ENCODE results near the gene ESRRG. TPM values are rescaled to one million over a fixed set of nuclear protein-coding genes. Genes with fewer than 3 reads are reported as not detected.

The ESRRG gene
- total RNA-seq, 2 experiments from 2014 or later: not detected

DNA sequence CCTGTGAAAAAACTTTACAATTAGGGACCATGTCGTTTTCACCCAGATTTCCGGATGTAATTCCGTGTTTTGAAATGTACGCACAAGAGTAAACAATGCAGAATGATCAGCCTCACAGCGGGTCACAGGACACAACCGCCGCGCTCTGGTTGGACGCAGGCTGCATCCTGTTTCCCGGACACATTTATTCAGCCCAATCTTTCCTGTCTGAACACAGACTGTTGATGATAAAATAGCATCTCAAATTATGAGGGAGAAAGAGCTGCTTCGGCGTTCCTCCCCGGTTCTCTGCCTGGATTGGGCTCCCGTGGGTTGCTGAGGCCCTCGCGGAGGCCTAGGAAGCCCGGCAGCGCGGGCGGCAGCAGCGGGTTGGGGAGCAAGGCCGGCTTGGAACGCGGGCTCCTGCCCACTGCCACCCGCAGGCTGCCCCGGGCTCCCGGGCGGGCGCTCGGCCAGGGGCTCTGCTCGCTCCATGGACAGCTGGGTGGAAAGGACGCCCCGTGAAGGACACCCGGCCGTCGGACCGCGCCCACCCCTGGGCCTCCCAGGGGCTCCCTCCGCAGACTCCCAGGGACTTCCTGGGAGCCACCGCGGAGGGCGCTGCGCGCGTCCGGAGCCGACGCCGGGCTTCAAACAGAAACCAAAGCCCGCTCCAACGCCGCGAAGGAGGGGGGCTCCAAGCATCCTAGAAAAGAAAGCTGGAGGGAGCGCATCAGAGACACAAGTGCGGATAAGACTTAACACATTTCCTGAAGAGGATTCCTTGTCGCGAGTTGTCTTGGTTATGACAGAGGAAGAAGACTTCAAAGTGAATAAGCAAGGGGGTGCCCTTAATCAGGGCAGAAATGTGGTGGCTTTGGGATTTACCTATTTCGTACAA is 122.3 kb downstream of the ESRRG start:
- Mint-ChIP-seq H3K4me1 (no peaks in the 10 kb centered on the region), H3K27ac (no peak overlapping the region), H3K9me3 (no peaks in the 10 kb centered on the region), H3K36me3 (no peaks in the 10 kb centered on the region), H3K4me3 (peak overlapping the region; percentile 71), H3K27me3 (peaks cover 18% of the 10 kb centered on the region)
- ATAC-seq (ENCODE audit: low read depth) (peak; percentile 39), DNase-seq (peak; percentile 29)
- POLR2A ChIA-PET: no interaction called here

DNA sequence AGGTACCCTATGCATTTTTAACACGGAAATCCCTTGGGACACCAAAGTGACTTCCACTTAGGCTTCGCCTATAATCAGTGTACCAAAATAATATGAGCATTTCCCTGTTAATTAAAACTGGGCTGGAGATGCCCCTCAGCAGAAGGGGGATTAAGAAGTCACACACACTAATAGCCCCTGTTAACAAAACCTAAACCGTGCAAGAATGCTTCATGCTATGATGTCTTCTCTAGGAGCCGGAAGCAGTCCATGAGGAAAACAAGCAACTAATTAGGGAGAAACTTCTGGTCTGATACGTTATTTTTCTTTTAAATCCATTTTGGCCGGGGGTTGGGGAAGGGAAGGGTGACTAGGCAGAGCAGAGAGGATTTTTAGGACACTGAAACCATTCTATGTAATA is 123.4 kb downstream of the ESRRG start:
- DNase-seq (no peak), ATAC-seq (ENCODE audit: low read depth) (no peak)
- Mint-ChIP-seq H3K27ac (no peak overlapping the region), H3K9me3 (no peaks in the 10 kb centered on the region), H3K4me3 (no peak overlapping the region), H3K4me1 (no peaks in the 10 kb centered on the region), H3K27me3 (peaks cover 18% of the 10 kb centered on the region), H3K36me3 (no peaks in the 10 kb centered on the region)
- POLR2A ChIA-PET: no interaction called here

DNA sequence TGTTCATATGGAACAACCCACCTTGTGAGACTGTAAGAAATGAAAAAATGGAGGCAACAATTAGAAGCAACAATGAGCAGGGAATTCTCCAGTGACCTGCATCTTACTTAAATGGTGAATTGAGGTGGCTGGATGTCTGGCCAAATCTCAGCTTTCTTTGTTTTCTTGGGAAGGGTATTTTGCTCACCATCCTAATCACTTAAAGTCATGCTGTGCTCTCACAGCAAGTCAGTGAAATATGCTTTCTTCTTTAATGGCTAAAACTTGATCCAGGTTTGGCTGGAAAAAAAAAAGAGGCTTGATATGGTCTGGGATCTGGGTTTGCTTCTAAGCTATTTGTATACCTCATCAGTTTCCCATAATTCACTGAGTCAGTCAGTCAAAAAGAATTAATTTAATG is 124.8 kb downstream of the ESRRG start:
- H3K4me1 Mint-ChIP-seq: no peaks in the 10 kb centered on the region
- POLR2A ChIA-PET: no interaction called here
- ATAC-seq (ENCODE audit: low read depth): no peak

DNA sequence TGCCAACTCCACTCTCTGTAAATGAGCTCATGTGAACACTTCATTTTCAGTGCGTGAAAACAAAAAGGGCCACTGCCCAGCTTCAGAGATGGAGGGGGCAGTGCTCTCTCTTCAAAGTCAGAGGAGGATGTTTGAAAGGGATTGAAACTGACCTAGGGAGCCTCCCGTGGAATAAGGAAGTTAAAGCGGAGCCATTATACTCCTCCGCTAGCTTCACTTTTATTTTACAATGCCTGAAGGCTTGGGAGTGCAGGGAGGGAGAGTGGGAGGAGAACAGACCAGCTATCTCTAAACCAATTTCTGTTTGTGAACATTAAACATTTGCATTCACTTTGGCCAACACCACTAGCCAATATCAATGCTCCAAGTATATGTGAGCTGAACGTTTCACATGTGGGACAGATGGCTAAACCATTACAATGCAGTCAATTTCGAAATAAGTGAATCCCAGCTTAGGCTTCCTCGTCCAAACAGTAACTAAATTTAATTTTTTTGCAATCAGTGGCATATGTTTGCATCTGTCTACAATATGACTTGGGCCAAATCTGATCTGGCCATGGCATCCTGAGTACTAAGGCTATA is 126.9 kb downstream of the ESRRG start:
- H3K9me3 Mint-ChIP-seq: no peaks in the 10 kb centered on the region
- peaks cover 14% of the 10 kb centered on the region for H3K27me3 Mint-ChIP-seq
- no peak overlapping the region for H3K4me3 Mint-ChIP-seq
- ATAC-seq (ENCODE audit: low read depth) (no peak), DNase-seq (no peak)
- no peaks in the 10 kb centered on the region for H3K36me3 Mint-ChIP-seq
- H3K27ac Mint-ChIP-seq: no peak overlapping the region
- POLR2A ChIA-PET: no interaction called here
- no peaks in the 10 kb centered on the region for H3K4me1 Mint-ChIP-seq

More for the DNA sequence above, 124.8 kb downstream of the ESRRG start:
- no peak overlapping the region for H3K4me3 Mint-ChIP-seq
- H3K27me3 Mint-ChIP-seq: peaks cover 18% of the 10 kb centered on the region
- no peaks in the 10 kb centered on the region for H3K36me3 Mint-ChIP-seq
- no peaks in the 10 kb centered on the region for H3K9me3 Mint-ChIP-seq
- no peak for DNase-seq
- H3K27ac Mint-ChIP-seq: no peak overlapping the region

DNA sequence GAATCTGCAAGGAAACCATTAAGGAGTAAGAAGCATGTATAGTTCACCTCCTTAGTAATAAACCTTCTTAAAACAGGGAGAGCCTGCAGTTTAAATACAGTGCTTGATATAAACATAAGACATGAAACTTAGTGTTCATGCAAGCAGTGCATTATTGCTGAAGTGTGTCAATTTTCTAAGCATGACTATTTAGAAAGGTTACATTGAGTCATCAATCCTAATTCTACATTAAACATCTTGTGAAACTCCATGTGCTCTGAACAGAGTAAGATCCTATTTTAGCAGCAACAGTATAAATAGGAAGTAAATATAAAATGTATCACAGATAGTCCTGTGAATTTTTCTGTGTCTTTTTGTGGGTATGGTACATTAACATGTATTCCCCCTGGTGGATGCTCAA is 135.5 kb downstream of the ESRRG start:
- Mint-ChIP-seq H3K36me3 (no peaks in the 10 kb centered on the region), H3K27me3 (no peaks in the 10 kb centered on the region), H3K27ac (no peak overlapping the region), H3K9me3 (peaks cover 3% of the 10 kb centered on the region), H3K4me1 (no peaks in the 10 kb centered on the region), H3K4me3 (no peak overlapping the region)
- DNase-seq (no peak), ATAC-seq (ENCODE audit: low read depth) (no peak)
- POLR2A ChIA-PET: no interaction called here

DNA sequence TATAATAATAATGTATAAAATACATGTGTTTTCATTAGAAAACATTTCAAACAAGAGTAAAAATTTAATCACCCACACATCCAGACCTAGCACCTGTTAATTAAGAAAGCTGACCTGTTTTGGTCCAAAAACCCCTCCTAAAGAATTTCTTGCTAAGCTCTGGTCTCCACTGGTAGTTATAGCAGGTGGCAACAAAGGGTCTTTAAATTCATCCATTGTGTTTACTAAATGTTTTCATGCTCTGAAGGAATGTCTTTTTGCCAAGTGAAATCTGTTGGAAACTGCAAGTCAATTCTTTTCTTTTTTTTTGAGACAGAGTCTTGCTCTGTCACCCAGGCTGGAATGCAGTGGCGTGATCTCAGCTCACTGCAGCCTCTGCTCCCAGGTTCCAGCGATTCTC is 141.1 kb downstream of the ESRRG start:
- H3K27ac Mint-ChIP-seq: no peak overlapping the region
- no peak overlapping the region for H3K4me3 Mint-ChIP-seq
- H3K27me3 Mint-ChIP-seq: no peaks in the 10 kb centered on the region
- H3K36me3 Mint-ChIP-seq: no peaks in the 10 kb centered on the region
- DNase-seq (no peak), ATAC-seq (ENCODE audit: low read depth) (no peak)
- POLR2A ChIA-PET: no interaction called here
- no peaks in the 10 kb centered on the region for H3K9me3 Mint-ChIP-seq
- no peaks in the 10 kb centered on the region for H3K4me1 Mint-ChIP-seq

DNA sequence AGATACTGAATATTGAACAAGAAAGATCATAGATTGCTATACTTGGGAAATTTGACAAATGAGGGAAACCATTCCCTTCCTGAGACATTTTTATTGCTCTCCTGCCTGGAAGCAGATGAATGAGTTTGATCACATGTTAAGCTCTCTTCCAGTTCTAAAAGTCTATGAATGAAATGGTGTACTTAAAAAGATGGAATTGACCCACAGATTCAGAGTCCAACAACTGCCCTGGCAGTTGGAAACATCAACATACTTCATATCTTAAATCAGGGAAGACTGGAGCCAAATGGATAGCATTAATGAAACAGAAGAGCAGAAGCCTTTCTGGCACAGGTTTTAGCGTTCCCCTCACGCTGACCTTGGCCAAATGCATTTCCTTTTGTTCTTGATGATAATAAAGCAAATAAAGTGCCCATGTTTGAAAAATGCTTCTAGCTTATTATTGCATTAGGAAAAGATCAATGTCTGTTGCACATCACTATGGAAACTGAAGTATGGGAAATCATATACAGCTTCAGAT is 142.6 kb downstream of the ESRRG start:
- ATAC-seq (ENCODE audit: low read depth): no peak
- no peaks in the 10 kb centered on the region for H3K27me3 Mint-ChIP-seq
- POLR2A ChIA-PET: no interaction called here

DNA sequence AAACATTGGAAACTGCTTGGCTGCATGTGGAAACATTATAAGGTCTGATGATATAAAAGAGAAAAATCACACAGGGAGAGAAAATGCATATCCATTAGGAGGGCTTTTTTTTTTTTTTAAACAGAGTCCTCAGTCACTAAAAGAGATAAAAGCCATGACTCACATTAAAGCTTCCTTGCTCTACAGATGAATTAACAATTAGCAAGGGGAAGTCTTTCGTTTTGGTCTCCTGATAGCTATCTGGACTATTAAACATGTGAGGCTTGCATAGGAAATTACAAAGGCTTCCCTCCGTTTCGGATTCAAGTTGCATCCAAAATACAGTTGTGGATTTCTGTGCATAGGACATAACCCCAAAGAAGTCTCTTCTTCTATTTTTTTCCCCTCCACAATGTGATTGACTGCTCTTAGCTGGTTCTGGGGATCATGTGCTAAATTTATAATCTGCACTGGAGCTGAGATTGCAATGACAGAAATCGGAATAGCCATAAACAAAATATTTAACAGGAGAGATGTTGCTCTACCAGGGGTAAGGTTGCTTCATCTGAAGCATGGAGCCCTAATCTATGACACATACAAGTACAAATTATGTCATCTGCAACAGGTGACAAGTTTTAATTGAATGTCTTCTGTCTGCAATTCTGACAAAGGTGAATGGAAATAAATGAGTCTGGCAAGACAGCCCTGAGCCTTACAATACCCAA is 146.8 kb downstream of the ESRRG start:
- Mint-ChIP-seq H3K9me3 (no peaks in the 10 kb centered on the region), H3K36me3 (no peaks in the 10 kb centered on the region), H3K27ac (no peak overlapping the region), H3K27me3 (no peaks in the 10 kb centered on the region), H3K4me1 (no peaks in the 10 kb centered on the region), H3K4me3 (no peak overlapping the region)
- ATAC-seq (ENCODE audit: low read depth) (no peak), DNase-seq (no peak)
- POLR2A ChIA-PET: no interaction called here

More for the DNA sequence above, 142.6 kb downstream of the ESRRG start:
- Mint-ChIP-seq H3K9me3 (no peaks in the 10 kb centered on the region), H3K36me3 (no peaks in the 10 kb centered on the region), H3K27ac (no peak overlapping the region), H3K4me1 (no peaks in the 10 kb centered on the region), H3K4me3 (no peak overlapping the region)
- DNase-seq: no peak

DNA sequence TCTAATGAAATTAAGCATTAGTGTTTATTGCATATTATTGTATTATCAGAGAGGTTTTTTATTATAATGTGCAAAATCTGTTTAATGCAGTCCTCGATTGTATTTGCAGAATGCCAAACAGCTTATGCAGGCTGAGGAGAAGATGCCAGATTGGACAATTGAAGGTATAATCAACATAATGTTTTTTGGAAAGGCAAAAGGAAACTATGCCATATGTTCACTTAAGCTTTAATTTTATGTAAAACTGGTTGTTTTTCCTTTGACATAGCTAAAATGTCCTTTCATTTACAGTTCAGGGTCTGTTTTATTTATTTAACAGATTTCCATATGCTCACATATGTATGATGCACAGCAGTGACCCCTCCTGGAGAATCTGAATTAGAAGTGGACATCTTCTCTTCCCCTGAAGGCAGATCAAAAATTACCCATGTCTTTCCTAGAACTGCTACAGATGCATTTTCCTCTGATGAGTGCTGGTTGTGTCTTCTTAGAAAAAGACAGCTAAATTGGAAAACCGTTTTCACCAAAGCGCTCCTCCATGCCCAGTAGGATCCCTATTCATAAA is 156.5 kb downstream of the ESRRG start:
- Mint-ChIP-seq H3K4me3 (no peak overlapping the region), H3K9me3 (no peaks in the 10 kb centered on the region), H3K27ac (no peak overlapping the region), H3K36me3 (no peaks in the 10 kb centered on the region), H3K27me3 (no peaks in the 10 kb centered on the region), H3K4me1 (no peaks in the 10 kb centered on the region)
- ATAC-seq (ENCODE audit: low read depth) (no peak), DNase-seq (no peak)
- POLR2A ChIA-PET: no interaction called here

DNA sequence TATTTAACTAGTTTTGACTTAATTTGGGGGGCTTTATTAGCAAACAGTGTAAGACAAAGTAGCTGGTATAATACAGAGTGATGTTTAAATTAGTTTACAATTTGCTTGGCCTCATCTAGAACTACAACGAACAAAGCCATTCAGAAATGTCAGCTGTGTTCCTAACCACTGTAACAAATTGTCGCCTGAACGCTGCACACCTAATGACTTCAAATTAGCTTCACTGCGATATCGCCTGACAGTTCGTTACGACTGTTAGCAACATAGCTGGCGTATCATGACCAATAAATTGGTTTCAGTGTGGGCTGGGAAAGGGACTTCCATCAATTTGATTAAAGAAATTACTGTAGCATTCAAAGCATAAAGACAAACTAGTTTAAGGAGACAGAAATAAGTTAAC is 160.1 kb downstream of the ESRRG start:
- Mint-ChIP-seq H3K27ac (no peak overlapping the region), H3K27me3 (no peaks in the 10 kb centered on the region), H3K4me3 (no peak overlapping the region), H3K4me1 (no peaks in the 10 kb centered on the region), H3K36me3 (no peaks in the 10 kb centered on the region), H3K9me3 (no peaks in the 10 kb centered on the region)
- DNase-seq (no peak), ATAC-seq (ENCODE audit: low read depth) (no peak)
- POLR2A ChIA-PET: no interaction called here

DNA sequence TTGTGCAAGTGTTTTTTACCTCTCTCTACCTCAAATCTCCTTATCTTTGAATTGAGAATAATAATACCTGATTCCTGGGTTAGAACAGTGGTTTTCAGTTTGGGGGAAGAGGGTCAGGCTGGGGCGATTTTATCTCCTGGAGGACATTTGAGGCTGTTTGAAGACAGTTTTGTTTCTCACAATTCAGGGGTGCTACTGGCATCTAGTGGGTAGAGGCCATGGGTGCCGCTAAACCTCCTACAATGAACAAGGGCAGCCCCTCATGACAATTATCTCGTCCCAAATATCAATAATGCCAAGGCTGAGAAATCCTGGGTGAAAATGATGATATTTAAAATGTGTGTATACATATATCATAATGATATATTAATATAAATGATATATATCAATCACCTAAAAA is 160.8 kb downstream of the ESRRG start:
- Mint-ChIP-seq H3K4me3 (no peak overlapping the region), H3K27ac (no peak overlapping the region), H3K4me1 (no peaks in the 10 kb centered on the region), H3K27me3 (no peaks in the 10 kb centered on the region), H3K9me3 (no peaks in the 10 kb centered on the region), H3K36me3 (no peaks in the 10 kb centered on the region)
- DNase-seq (no peak), ATAC-seq (ENCODE audit: low read depth) (no peak)
- POLR2A ChIA-PET: no interaction called here

DNA sequence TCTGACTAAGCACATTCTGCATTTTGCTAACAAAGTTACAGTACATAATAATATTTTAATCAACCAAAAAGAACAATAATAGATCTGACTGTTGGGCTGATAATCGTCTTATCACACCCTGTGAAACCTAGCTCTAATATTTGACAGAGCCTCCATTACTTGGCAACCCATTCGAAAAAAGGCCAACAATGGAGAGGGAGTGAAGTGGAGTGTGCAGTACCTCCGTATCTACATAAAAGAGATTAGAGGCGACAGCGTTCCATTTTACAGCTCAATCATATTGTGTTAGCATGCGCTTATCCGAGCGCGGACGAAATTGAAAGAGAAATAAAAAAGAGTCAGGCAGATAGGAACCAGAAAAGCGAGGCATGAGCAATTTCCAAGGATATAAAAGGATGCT is 162.7 kb downstream of the ESRRG start:
- no peaks in the 10 kb centered on the region for H3K36me3 Mint-ChIP-seq
- no peak overlapping the region for H3K4me3 Mint-ChIP-seq
- H3K27me3 Mint-ChIP-seq: no peaks in the 10 kb centered on the region
- ATAC-seq (ENCODE audit: low read depth) (no peak), DNase-seq (no peak)
- H3K27ac Mint-ChIP-seq: no peak overlapping the region
- no peaks in the 10 kb centered on the region for H3K9me3 Mint-ChIP-seq
- H3K4me1 Mint-ChIP-seq: no peaks in the 10 kb centered on the region
- POLR2A ChIA-PET: no interaction called here

DNA sequence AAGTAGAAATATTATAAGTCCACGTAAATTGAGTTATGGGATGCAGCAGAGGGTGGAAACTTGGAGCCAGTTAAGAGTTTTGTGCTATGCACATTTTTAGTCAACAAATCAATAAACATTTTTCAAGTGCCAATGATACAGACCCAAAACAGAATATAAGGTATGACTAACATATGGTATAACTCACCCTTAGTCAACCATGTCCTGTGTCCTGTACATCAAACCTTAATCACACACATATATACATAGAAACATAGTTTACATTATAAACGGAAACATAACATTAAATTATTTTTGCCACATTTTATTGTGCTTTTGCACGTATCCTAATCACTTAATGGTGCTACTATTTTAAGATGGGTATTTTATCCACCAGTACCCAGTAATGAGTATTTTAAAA is 163.9 kb downstream of the ESRRG start:
- DNase-seq: no peak
- no peaks in the 10 kb centered on the region for H3K27me3 Mint-ChIP-seq
- H3K9me3 Mint-ChIP-seq: no peaks in the 10 kb centered on the region
- H3K27ac Mint-ChIP-seq: no peak overlapping the region
- ATAC-seq (ENCODE audit: low read depth): no peak
- no peaks in the 10 kb centered on the region for H3K4me1 Mint-ChIP-seq
- POLR2A ChIA-PET: no interaction called here
- no peaks in the 10 kb centered on the region for H3K36me3 Mint-ChIP-seq
- H3K4me3 Mint-ChIP-seq: no peak overlapping the region
